HG02610 (cell line): ENCODE results near the gene ETS1.

Experiments used
- ATAC-seq: cut with Tn5 transposase; IDR thresholded peaks from one replicate; pipeline ENCODE4 v1.9.1; 2021; ENCODE audit warnings: mild to moderate bottlenecking, moderate library complexity; ENCODE audit not compliant: unreplicated experiment

Gene ETS1

DNA sequence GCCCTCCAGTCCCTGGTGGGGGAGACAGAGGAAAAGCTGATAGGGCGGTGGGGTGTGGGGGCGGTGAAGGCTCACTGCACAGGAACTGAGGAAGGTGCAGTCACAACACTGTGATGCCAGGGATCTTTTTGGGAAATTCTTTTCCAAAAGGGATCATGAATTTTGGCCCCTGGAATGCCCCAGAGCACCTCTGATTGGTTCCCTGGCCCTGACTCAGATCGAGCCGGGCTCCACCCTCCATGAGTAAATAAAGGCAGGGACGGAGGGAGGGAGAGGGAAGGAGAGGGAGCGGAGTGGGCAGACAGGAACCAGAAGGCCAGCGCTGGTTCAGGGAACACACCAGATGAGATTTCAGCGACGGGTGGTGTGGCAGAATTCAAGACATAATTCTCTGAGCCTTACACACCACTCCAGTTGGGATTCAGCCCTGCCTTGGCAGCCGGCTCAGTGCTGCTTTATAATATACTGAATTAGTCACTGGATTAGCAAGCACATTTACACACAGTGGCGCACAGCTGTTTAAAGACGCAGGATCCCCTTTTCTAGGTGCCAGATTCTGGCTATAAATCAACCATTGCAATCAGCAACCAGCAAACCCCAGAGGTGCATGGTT, 80.3 kb downstream of the ETS1 start:
- no peak for ATAC-seq

DNA sequence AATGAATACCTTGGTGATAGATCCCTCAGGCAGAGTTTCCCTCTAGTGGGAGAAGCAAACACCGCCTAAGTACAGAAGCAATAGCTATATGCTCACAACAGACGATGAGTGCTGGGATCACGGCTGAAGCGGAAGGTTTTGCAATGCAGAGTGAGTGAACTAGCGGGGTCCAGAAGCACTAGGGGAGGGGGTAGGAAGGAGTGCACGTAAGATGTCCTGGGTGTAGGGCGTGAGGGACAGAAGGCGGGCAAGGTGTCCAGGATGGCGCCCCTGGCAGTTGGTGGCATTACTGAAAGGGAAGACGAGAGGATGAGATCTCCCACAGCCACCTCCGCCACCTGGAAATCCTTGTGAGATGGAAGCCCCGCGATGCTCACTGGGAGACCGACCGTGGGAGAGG, 81.0 kb downstream of the ETS1 start:
- no peak for ATAC-seq

DNA sequence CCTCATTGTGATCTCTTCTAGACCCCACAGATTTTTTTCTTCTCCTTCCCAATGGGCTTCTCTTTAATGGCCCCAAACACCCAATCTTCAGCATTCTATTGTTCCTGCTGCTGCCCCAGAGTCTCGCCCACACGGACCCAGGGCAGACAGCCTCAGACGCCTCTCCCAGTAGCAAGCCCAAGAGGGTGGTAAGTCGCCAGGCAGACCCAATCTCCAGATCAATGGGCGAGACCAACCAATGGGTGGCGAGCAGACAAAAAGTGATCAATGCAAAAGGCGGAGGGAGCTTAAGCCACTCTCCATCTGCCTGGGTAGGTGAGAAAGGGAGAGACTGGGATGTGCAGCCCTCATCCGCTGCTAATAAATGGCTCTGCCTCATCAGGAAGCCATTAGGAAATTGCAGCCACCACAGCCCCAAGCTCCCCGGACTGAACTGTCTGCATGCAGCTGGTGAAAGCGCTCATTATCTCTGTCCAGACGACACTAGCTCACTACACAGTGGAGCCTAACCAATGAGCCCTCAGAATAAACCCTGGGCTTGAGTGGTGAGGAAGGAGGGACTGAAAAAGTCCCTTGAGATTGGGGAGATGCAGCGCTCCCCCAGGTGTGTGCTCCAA, 81.8 kb downstream of the ETS1 start:
- ATAC-seq, result no peak

DNA sequence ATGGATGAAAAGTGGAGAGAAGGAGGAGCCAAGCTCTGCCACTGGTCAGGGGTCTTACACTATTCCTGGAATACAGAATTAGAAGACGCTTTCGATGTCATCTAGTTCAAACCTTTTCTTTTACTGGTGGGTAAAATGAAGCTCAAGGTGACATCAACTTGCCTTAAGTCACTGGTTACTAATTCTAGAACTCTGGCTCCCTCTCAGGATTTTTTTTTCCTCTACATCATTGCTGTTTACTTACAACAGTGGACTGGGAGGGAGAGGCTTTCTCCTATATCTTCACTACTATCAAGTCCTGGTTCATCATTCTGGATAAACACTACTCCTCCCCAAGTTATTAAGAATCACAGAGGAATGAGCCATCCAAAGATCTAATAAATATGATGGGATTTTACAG, 82.9 kb downstream of the ETS1 start:
- no peak for ATAC-seq

DNA sequence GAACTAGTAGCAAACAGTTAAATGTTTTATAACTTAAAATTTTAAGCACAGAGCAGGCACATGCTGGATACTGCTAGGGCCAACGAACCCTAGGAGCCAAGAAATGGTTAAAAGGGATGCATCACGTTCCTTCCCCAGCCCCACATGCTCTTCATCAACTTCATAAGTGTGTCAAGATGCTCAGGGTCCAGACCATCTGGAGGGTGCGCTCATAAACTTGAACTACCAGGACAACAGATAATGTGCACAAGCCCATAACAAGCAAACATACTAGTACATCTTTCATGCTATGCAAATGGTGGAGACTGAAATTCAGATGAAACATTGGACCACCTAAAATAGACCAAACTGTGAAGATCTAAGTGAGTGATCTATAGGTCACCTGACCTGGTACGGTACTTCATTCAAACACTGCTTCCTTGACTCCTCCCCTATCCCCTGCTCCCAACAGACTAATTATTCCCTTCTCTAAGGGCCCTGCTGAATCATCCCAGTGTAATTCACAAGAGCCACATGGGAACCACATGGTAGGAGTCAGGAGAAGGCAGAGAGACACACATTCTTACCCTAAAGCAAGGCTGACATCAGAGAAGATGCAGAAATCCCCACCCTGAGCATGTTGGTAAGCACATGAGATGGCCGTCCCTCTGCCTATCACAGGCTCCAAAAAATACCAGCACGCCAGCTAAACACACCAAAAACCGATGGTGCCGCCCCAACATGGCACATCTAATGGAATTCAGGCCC, 83.9 kb downstream of the ETS1 start:
- no peak for ATAC-seq

DNA sequence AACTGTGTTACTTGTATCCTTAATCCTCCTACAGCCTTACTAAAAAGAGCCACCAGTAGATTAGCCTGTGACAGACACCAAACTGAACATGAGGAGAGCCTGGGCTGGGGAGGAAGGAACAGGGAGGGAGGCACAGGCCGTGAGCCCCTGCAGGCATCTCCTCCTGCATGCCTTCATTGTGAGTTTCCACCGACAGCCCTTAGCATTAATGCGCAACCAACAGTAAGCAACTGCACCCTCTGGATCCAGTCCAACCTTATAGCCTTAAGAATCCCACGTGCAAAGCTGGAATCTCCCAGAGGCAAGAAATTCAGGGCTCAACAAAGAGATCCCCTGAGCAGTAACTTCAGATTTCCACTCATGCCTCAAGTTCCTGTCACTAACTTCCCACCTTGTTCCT, 84.6 kb downstream of the ETS1 start:
- no peak for ATAC-seq

DNA sequence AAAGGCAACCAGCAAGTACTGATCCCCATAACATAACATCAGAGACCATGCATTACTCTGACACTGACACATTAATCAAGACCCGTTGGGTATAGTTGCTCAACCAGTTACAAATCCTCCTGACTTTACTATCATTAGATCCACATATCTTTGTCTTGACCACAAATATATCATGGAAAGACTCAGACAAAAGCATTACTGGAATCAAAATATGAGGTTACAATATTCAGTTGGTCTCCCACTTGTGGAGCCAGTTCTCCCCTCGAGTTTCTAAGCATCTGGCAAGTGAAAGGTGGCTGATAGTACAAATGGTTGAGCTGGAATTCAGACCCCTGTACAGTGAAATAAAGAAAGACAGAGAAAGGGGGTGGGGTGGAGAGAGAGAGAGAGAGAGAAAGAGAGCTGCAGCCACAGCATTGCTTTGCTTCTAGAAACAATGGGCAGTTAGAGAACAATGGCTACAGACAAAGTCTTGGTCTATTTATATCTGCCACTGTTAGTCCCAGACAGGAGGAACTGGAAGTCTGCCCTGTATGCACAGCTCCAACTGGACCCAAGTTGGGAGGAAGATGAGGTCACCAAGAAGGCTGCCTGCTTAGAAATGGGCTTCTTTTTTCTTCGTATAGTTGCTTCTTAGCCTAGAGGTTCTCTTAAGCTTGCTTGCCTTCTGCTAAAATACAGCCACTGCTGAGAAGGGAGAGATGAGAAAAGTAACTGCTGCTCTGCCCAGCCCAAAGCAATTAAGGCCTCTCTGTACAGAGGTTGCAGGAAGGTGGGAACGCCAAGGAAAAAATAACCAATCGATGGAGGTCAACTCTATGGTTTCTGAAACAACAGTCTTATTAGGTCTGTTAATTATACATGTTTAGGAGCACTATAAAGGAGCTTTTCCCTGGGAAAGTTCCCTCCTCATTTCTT, 85.5 kb downstream of the ETS1 start:
- ATAC-seq, result no peak

DNA sequence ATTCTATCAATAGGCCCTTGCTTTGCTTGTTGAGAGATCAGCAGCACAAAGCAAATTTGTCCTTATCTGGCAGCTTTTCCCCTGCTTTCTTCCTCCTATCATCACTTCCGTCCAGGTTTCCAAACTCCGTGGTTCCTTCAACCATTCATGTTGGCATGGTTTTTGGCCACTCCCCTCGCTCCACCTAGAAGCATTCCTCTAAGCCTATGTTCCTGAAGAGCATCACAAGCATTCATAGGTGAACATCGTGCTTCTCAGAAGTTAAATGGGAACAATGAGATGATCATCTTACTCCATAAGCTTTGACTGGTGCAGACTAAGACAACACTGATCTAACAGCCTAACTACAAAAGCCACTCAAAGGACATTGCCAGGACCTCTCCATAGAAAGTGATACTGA, 86.3 kb downstream of the ETS1 start:
- ATAC-seq, result no peak

DNA sequence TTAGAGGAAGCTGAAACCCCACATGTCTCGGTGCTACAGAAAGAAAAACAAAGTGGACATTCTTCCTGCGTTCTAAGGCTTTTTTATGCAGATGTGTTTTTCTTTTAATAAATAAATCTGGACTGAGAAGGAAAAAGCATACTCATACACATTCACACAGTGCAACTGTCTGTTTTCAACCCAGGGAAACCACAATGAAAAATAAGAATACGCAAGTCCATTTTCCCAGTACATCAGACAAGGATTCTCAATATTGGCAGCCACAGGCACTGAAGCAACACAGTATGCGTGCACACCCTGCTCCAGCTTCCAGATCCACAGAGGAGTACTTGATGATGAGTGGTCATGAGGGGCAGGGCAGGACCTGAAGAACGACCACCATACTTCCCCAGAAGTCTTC, 86.9 kb downstream of the ETS1 start:
- ATAC-seq, result no peak

DNA sequence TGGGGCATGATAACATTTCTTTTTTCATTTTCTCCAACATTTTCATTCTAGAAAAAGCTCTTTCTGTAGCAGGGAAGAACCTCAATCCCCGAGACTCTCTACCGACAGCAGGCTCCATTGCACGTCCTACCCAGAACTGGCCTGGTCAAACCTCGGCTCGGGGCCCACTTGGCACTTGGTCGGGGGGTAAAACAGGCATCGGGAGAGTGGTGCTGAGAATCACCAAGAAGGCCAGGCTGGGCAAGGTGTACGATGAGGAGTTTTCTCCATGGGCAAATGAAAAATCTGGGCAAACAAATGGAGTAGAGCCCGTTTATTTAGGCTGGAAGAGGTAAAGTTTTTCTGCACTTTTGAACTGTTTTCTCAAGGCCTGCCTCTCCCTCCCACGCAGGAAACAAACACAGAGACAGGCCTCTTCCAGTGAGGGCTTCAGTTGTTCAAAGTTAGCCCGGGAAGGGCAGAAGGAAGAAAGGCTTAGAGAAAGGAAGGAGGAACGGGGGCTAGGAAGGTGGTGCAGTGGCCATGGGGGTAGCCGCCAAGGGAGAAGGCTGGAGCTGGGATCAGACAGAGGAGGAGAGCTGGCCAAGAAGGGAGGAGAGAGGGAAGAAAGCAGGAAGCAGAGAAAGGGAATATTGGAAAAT, 87.6 kb downstream of the ETS1 start:
- no peak for ATAC-seq

DNA sequence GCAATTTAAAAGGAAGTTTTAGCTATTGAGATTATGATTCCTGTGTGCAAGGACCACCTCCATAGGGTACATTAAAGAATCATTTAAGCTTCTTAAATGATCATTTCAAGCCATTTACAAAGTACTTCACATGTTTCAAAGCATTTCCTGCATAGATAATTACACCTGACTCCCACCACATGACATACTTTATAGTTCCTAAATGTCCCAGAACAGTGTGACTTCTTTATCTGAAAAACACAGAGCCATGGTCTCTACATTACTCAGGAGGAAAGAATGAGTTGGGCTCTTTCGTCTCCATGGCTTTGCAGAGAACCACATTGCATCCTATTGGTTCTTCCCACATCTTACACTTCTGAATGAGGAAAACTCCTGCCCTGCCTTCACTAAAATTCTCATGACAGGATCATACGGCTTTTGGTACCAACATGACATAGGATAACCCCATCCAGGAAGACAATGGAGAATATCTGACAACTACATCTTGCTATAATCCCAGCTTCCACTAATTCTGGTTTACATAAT, 88.6 kb downstream of the ETS1 start:
- no peak for ATAC-seq

DNA sequence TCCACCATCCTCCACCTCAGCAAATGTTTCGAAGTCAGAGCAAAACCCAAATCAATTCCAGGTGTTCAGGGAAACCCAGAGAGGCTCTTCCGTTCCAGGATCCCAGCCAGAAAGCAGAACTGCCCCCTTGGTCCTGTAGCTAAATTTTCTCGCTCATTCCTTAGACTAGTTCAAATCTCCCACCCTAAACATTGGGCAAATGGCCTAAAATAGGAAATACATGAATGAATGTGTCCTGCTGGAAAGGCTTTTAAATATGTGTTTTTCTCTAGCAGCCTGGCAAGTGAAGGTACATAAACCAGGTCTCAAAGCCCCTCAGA, 89.6 kb downstream of the ETS1 start:
- no peak for ATAC-seq

DNA sequence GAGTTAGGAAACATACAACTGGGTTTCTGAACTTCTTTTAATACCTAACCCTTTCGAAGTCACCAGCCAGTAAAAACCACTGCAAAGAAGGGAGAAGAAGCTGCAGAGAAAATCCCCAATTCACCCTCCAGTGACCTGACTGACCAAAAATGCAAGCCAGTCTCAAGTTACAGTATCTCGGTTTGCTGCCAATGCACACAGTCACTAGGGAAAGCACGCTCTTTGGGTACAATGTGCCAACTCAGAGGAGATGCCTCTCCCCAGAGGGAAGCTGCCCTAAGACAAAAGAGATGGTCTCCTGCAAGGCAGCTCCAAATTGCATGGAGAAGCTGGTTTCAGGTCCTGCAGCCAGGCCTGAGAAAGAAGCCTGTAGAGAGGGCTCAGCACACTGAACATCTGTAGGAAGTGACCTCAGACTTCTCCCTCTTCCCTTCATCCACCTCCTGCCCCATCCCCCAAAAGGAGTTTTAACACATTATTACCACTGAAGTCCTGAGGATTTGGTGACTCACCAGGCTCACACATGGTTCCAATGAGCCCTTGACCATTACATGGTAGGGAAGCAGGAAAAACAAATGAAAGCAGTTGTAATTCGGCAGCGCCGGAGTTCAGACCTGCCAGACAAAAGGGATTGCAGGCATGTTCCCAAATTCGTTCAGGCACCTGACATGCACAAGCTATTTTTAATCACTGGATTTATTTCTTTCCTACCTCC, 90.1 kb downstream of the ETS1 start:
- peak; percentile 84 for ATAC-seq

DNA sequence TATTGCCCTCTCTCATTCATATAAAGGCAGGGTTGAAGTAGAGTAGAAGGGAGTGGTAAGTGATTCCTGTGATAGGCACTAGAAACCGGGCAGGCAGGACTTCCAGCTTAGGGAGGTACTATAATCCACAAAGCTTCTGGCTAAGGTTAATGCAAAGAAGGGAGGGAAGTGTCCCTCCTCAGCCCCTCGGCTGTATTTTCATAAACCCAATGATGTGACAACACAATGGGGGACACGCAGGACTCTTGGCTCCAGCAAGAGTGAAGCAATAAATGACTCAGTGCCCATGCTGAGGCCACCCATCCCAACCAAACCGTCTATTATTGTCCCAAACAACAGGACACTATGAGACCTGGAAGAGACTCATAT, 90.7 kb downstream of the ETS1 start:
- peak; percentile 40 for ATAC-seq

DNA sequence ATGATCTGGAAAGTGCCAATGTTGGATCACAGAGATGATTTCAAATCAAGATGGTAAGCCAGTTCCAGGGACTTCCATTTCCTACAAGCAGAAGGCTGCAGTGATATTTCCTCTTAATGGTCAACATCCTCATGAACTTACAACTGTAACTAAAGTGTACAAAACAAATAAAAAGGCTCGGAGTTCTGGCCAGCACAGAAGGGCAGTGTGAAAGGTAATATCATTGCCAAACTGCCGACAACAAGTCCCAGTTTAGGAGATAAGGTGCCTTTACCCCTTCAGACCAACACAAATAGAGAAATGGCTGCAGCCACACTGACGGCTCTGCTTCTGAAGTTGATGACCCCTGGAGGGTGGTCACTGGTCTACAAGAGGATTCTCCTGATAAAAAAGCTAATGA, 91.1 kb downstream of the ETS1 start:
- no peak for ATAC-seq

DNA sequence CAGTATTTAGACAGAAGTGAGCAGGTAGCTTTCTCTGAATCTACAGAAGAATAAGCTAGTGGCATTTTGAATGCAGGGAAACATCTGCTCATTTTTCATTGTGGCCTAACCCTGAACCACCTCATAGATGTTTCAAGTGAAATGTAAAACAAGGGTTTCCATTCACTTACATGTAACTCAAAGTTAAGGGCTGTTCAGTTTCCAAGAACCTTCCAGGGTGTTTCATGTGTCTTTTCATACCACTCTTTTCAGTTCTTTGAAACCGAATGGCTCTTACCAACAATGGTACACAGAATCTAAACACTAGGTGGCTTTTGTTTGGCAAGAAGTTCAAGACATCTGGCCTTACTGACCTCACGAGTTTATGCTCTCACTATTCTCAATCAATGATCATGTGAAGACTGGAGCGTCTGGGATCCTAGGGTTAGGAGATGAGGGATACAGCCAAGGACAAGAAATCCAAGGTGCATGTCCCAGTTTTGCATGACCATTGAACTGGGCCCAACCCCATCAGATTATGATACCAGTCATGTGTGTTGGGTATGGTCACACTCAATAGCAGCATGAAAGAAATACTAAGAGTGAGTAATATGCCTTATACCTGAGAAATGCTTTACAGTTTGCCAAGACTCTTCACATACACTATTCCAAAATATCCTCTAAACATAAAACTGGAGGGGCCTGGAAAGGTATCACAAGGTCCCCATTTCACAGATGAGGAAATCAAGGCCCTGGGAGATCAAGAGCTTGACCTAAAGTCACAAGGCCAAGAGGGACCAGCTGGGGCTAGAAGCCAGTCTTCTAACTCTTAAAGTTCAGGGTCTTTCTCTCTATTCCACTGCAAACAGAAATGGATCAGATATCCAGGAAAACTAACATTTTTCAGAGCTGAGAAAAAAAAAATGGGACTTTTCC, 92.7 kb downstream of the ETS1 start:
- no peak for ATAC-seq

DNA sequence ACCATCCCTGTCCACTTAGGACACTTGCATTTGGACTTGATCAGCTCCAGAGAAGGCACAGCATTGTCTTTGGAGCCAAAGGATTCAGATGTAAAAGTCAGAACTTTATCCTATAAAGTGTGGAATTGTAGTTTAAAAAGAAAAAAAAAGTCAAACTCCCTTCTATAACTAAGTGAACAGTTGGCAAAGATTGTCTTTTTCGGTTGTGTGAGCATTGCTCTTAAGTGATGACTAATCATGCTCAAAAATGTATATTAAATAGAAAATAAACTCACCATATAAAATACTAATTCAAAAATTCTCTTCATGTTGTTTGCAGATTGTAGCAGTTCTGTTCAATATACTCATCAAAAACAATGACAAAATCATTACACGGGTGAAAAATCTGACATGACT, 93.8 kb downstream of the ETS1 start:
- ATAC-seq, result no peak

DNA sequence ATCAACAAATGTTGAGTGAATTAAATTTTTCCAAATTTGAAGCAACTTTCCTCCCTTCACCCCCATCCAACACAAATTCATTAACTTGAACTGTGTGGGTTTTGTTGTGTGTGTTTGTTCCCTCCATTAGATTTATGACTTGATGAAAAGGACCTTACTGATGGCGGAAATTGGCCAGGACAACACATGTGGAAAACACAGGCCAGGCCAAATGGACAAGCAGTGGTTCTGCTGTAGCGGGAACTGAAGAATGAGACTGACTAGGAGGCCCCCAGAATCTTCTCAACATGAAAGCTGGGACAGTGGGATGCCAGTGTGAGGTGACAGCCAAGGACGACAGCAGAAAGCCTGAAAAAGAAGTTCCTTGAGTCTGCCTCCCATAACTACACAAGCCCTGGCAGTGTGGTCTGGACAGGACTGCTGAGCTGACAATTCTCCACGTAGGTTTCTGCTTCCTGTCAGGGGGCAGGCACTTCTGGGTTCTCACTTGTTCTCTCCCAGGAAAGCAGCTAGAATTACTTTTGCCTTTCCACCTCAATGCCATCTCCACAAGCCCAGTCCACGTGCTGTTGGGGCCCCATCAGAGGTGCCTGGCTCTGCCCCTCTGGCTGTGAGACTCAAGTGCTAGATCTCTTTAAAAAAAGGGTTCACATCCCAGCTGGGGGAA, 94.3 kb downstream of the ETS1 start:
- no peak for ATAC-seq

DNA sequence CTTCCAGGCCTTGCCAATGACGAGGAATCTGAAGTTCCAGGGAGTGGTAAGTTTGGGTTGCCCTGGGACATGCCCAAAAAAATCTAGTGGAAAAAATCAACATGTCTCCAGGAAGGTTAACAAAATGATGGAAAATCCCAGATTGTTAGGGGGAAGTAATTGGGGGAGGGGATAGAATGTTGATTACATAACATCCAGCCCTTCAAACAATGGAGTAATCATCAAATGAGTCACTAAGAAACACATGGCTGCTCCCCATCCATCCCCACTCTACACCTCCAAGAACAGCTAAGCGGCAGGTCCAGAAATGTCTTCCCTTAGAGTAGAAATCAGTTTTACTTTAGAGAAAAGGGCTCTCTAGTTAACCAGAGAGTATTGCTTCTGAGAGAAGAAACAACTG, 94.9 kb downstream of the ETS1 start:
- ATAC-seq, result no peak
